B cell (primary cell): Measurements from ENCODE around the gene SLC22A6. TPM values are rescaled to one million over a fixed set of nuclear protein-coding genes. Genes with fewer than 3 reads are reported as not detected.
"Not testable (repeated sequence)": the region's sequence is repeated elsewhere in the genome, so short reads cannot be mapped to it uniquely, and the experiment has no call there.

Source experiments
- ATAC-seq: fragments of 200-7000 bp; cut with Tn5 transposase; one replicate; pipeline ENCODE4 v1.10.0; 2021; ENCODE audit warnings: low read depth, mild to moderate bottlenecking, moderate number of reproducible peaks, moderate library complexity
- CTCF ChIA-PET: fragments of 350-600 bp; sonication (Branson Sonifier 250); formaldehyde crosslinking; loops from one replicate; lab custom pipeline; 2021; ENCODE audit warnings: antibody characterized with exemption, inconsistent platforms; lab: Charles Lee
- POLR2A ChIA-PET: fragments of 350-600 bp; sonication (Branson Sonifier 250); formaldehyde crosslinking; loops from one replicate; lab custom pipeline; 2021; ENCODE audit warnings: antibody characterized with exemption; lab: Charles Lee
- DNase-seq: peaks from one replicate; pipeline ENCODE4 v3.0.0; 2013
- H2AFZ ChIP-seq: 2 replicates; pipeline ENCODE4 v1.6.1; 2012; ENCODE audit warnings: mild to moderate bottlenecking, low read depth, low read length; ENCODE audit not compliant: insufficient read depth, poor library complexity, severe bottlenecking
- H3K27ac ChIP-seq, 2 donors: 1 replicate in 1 of 2; 2 replicates in 1 of 2; pipeline ENCODE4 v1.5.1; 2012 to 2013; ENCODE audit warnings: low read length in 2 of 2, mild to moderate bottlenecking in 2 of 2, moderate library complexity in 1 of 2
- H3K27me3 ChIP-seq, 4 experiments: fragments of 200-600 bp in 1 of 4; sonication (generic) in 1 of 4; replicated peaks in 1 of 4; 1 replicate in 2 of 4; 2 replicates in 2 of 4; pipeline versions ENCODE4 v1.6.1 to v1.7.0; 2013 to 2016; ENCODE audit warnings: low read length in 3 of 4, mild to moderate bottlenecking in 2 of 4, mixed read lengths in 1 of 4, moderate library complexity in 1 of 4; ENCODE audit not compliant: insufficient read depth in 4 of 4, control insufficient read depth in 3 of 4; ENCODE audit errors: control extremely low read depth in 1 of 4
- H3K36me3 ChIP-seq, 2 experiments: replicated peaks in 1 of 2; 1 replicate in 1 of 2; 2 replicates in 1 of 2; pipeline versions ENCODE4 v1.6.1 to v1.7.1; 2013; ENCODE audit warnings: low read length in 1 of 2; ENCODE audit not compliant: insufficient read depth in 2 of 2, control insufficient read depth in 1 of 2; ENCODE audit errors: control extremely low read depth in 1 of 2, extremely low read depth in 1 of 2
- H3K4me1 ChIP-seq, 2 donors: fragments of 200-600 bp in 1 of 2; sonication (generic) in 1 of 2; 1 replicate in 1 of 2; 2 replicates in 1 of 2; pipeline versions ENCODE4 v1.5.1 to v1.6.1; 2013 to 2017; ENCODE audit warnings: low read length in 2 of 2; ENCODE audit not compliant: control insufficient read depth in 2 of 2, insufficient read depth in 2 of 2
- H3K4me2 ChIP-seq: replicated peaks from 2 replicates; pipeline ENCODE3; 2012; ENCODE audit warnings: mild to moderate bottlenecking, low read depth, low read length; ENCODE audit not compliant: poor library complexity, severe bottlenecking
- H3K4me3 ChIP-seq, 5 experiments: fragments of 200-600 bp in 1 of 5; sonication (generic) in 1 of 5; 1 replicate in 3 of 5; 2 replicates in 2 of 5; pipeline versions ENCODE4 v1.5.1 to v1.7.0; 2011 to 2016; ENCODE audit warnings: low read length in 4 of 5, mild to moderate bottlenecking in 4 of 5, low read depth in 2 of 5, control low read depth in 1 of 5, moderate library complexity in 1 of 5; ENCODE audit not compliant: insufficient read depth in 1 of 5; ENCODE audit errors: control extremely low read depth in 1 of 5, extremely low read depth in 1 of 5
- H3K79me2 ChIP-seq: fragments of 200-600 bp; sonication (generic); one replicate; pipeline ENCODE4 v1.6.0; 2016; ENCODE audit warnings: low read length; ENCODE audit not compliant: control insufficient read depth, insufficient read depth
- H3K9ac ChIP-seq: fragments of 200-600 bp; sonication (generic); 2 replicates; pipeline ENCODE4 v1.6.1; 2017; ENCODE audit warnings: mild to moderate bottlenecking, low read length, moderate library complexity
- H3K9me3 ChIP-seq, 3 donors: one replicate each; pipeline versions ENCODE4 v1.6.1 to v1.7.1; 2013; ENCODE audit warnings: low read length in 2 of 3; ENCODE audit not compliant: control insufficient read depth in 2 of 3, insufficient read depth in 1 of 3; ENCODE audit errors: control extremely low read depth in 1 of 3
- H4K20me1 ChIP-seq: 2 replicates; pipeline ENCODE4 v1.6.0; 2012; ENCODE audit warnings: mild to moderate bottlenecking, low read length; ENCODE audit not compliant: insufficient read depth, control insufficient read depth, poor library complexity, severe bottlenecking
- H3K27ac Mint-ChIP-seq: one replicate; pipeline ENCODE4 v1.8.0; 2021; ENCODE audit warnings: mixed read lengths
- H3K27me3 Mint-ChIP-seq: one replicate; pipeline ENCODE4 v1.8.0; 2021; ENCODE audit warnings: mixed read lengths
- H3K4me1 Mint-ChIP-seq: one replicate; pipeline ENCODE4 v1.8.0; 2021; ENCODE audit warnings: mixed read lengths
- H3K4me3 Mint-ChIP-seq: one replicate; pipeline ENCODE4 v1.8.0; 2021; ENCODE audit warnings: mixed read lengths
- H3K9me3 Mint-ChIP-seq: one replicate; pipeline ENCODE4 v1.8.0; 2022; ENCODE audit warnings: mixed read lengths; ENCODE audit not compliant: insufficient read depth
- EZH2 ChIP-seq: IDR thresholded peaks from 2 replicates; pipeline ENCODE4 v1.6.1; 2012; ENCODE audit warnings: borderline replicate concordance, low read depth, mild to moderate bottlenecking, moderate library complexity, low read length; ENCODE audit not compliant: insufficient read depth, poor library complexity, severe bottlenecking
- WGBS: methylation state at CpG from one replicate; pipeline ENCODE4 v1.1.5; 2013; ENCODE audit warnings: missing lambda C conversion rate; ENCODE audit not compliant: insufficient coverage; 5-methylcytosine and 5-hydroxymethylcytosine counted together
- intact Hi-C: fragments of 100-400 bp; cut with micrococcal nuclease; formaldehyde crosslinking; loops from one replicate; pipeline ENCODE4 v1.10.0; 2022
- polyA plus RNA-seq: library from polyadenylated mRNA; depleted of rRNA; stranded (reverse); fragments of >200 nt; gene quantifications from 2 replicates; pipeline ENCODE4 v1.2.3, GENCODE V29; 2012
- total RNA-seq, 2 donors: library from RNA; stranded (reverse); fragments of 120-200 nt in 1 of 2; gene quantifications; 1 replicate in 1 of 2; 2 replicates in 1 of 2; pipeline versions ENCODE4 v1.2.3 to v1.2.4, GENCODE V29; 2013 to 2022
- TF ChIP-seq, protein P1 (sequence below): fragments of 200-600 bp; IDR thresholded peaks from one replicate; pipeline ENCODE4 v1.8.0; 2022; ENCODE audit warnings: antibody characterized with exemption, mild to moderate bottlenecking

The SLC22A6 gene
- total and polyA plus RNA-seq, 2 donors (not counting 1 experiment from before 2014, with no cell fraction given), result not detected

DNA sequence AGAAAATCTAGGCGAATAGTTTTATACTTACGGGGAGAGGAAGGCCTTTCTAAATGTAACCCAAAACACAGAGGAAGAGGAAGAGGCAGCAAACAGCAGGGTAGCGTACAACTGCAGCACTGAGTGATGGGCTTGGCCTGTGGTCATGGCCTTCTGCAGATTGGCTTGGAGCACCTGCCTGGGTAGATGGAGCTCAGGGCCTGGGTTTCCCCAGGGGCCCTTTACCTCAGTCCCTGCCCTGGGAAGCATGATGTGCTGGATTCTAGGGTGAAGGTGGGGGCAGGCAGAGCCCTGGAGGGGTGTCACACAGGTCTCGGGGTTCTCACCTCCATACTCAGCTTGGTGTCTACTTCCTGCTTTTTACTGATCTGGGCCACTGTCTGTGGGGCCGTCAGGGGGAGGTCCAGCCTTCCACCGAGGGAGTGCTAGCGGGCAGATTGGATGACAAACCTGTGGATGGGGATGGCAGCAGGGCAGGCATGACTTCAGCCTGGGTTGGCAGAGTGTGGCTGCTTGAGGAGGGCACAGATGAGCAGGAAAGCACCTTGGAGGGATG lies 35.9 kb downstream of the SLC22A6 start:
- Mint-ChIP-seq H3K4me1 (no peaks in the 10 kb centered on the region), H3K27me3 (peaks cover 32% of the 10 kb centered on the region), H3K9me3 (peaks cover 3% of the 10 kb centered on the region), H3K4me3 (no peak overlapping the region), H3K27ac (no peak overlapping the region)
- Histone ChIP-seq H3K27ac (no peak overlapping the region), H3K36me3 (no peaks in the 10 kb centered on the region), H3K4me2 (no peak overlapping the region), H4K20me1 (no peaks in the 10 kb centered on the region), H3K4me3 (no peak overlapping the region), H2AFZ (no peak overlapping the region), H3K4me1 (no peaks in the 10 kb centered on the region), H3K27me3 (peaks cover 0 to 7% (median 0%) of the 10 kb centered on the region in 4 experiments), H3K79me2 (no peaks in the 10 kb centered on the region), H3K9ac (no peak overlapping the region), H3K9me3 (peaks cover 0 to 3% (median 0%) of the 10 kb centered on the region in 3 donors)
- CTCF ChIA-PET, result no interaction called here
- DNase-seq (no peak), ATAC-seq (no peak)
- intact Hi-C loops, result no loop called here
- no peak for TF ChIP-seq EZH2
- TF ChIP-seq, protein P1, sequence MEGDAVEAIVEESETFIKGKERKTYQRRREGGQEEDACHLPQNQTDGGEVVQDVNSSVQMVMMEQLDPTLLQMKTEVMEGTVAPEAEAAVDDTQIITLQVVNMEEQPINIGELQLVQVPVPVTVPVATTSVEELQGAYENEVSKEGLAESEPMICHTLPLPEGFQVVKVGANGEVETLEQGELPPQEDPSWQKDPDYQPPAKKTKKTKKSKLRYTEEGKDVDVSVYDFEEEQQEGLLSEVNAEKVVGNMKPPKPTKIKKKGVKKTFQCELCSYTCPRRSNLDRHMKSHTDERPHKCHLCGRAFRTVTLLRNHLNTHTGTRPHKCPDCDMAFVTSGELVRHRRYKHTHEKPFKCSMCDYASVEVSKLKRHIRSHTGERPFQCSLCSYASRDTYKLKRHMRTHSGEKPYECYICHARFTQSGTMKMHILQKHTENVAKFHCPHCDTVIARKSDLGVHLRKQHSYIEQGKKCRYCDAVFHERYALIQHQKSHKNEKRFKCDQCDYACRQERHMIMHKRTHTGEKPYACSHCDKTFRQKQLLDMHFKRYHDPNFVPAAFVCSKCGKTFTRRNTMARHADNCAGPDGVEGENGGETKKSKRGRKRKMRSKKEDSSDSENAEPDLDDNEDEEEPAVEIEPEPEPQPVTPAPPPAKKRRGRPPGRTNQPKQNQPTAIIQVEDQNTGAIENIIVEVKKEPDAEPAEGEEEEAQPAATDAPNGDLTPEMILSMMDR, result no peak
- POLR2A ChIA-PET, result no interaction called here
- WGBS, result 82% methylated on average over 6 of the region's 7 CpGs

DNA sequence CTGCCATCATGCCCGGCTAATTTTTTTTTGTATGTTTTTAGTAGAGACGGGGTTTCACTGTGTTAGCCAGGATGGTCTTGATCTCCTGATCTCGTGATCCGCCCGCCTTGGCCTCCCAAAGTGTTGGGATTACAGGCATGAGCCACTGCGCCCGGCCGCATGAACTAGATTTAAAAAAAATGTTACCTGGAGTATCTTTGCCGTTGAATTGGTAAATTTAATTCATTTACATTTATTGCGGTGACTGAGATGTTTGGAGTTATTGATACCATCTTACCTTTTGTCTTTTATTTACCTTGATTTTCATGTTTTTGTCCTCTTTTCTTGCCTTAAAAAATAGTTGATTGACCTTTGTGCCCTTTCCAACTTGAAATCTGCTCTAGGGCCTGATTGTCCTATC lies 39.2 kb downstream of the SLC22A6 start:
- H3K4me3 Mint-ChIP-seq, H3K4me1 ChIP-seq, H3K9me3 Mint-ChIP-seq, H4K20me1 ChIP-seq, intact Hi-C loops, H3K9me3 ChIP-seq, H3K4me1 Mint-ChIP-seq, H3K9ac ChIP-seq, H3K27me3 ChIP-seq, H3K27ac Mint-ChIP-seq, H2AFZ ChIP-seq, H3K79me2 ChIP-seq, H3K4me2 ChIP-seq, H3K27ac ChIP-seq, POLR2A ChIA-PET, CTCF ChIA-PET, DNase-seq, ATAC-seq, H3K4me3 ChIP-seq, H3K36me3 ChIP-seq: not testable (repeated sequence)
- WGBS, result no CpG with 5 or more reads among the region's 10 CpGs
- H3K27me3 Mint-ChIP-seq, result peaks cover 34% of the 10 kb centered on the region

DNA sequence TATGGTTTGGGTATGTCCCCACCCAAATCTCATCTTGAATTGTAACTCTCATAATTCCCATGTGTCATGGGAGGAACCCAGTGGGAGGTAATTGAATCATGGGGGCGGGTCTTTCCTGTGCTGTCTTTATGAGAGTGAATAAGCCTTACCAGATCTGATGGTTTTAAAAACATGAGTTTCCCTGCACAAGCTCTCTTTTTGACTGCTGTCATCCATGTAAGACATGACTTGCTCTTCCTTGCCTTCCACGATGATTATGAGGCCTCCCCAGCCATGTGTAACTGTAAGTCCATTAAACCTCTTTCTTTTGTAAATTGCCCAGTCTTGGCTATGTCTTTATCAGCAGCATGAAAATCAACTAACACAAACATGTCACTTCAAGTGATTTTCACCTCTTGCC lies 47.2 kb downstream of the SLC22A6 start:
- H3K4me3 Mint-ChIP-seq, H3K27ac Mint-ChIP-seq, H4K20me1 ChIP-seq, POLR2A ChIA-PET, DNase-seq, H3K79me2 ChIP-seq, intact Hi-C loops, H3K9me3 Mint-ChIP-seq, ATAC-seq, H3K27ac ChIP-seq, H3K4me3 ChIP-seq, H2AFZ ChIP-seq, H3K36me3 ChIP-seq, H3K4me1 Mint-ChIP-seq, H3K4me2 ChIP-seq, H3K27me3 ChIP-seq, H3K4me1 ChIP-seq, H3K9me3 ChIP-seq, H3K9ac ChIP-seq: not testable (repeated sequence)
- peaks cover 29% of the 10 kb centered on the region for H3K27me3 Mint-ChIP-seq
- 100% methylated on average over 2 of the region's 2 CpGs for WGBS
- CTCF ChIA-PET, result interaction anchor here (1.5 kb wide), 1 partner anchor 32 kb away, joined by 3 read pairs; no protein-coding TSS in a partner anchor
